Mucosa of descending colon (tissue), 3 donors: ENCODE measurements around the gene ESRRA. TPM values are rescaled to one million over a fixed set of nuclear protein-coding genes. Genes with fewer than 3 reads are reported as not detected.
A peak's percentile ranks its signal among the peaks of the same experiment; 100 is the strongest.

Source experiments
- ATAC-seq: fragments of 200-7000 bp; cut with Tn5 transposase; one replicate; pipeline ENCODE4 v1.9.1; 2020; ENCODE audit warnings: mild to moderate bottlenecking, moderate library complexity
- DNase-seq, 3 donors: peaks; one replicate each; pipeline ENCODE4 v3.0.0-alpha.2; 2020
- H3K36me3 ChIP-seq: fragments of 200-600 bp; one replicate; pipeline ENCODE4 v1.8.0; 2021; ENCODE audit warnings: low read depth, mild to moderate bottlenecking
- H3K4me1 ChIP-seq: fragments of 200-600 bp; one replicate; pipeline ENCODE4 v1.8.0; 2021; ENCODE audit warnings: low read depth, mild to moderate bottlenecking
- H3K4me3 ChIP-seq: fragments of 200-600 bp; one replicate; pipeline ENCODE4 v1.8.0; 2021; ENCODE audit warnings: mild to moderate bottlenecking
- H3K9me3 ChIP-seq: fragments of 200-600 bp; one replicate; pipeline ENCODE4 v1.8.0; 2021; ENCODE audit warnings: mild to moderate bottlenecking
- intact Hi-C, 2 donors: fragments of 100-400 bp; cut with DNase I in 1 of 2; cut with micrococcal nuclease in 1 of 2; formaldehyde crosslinking; loops; one replicate each; pipeline versions ENCODE4 v1.11.0 to v1.11.1; 2022; cut with DNase I, micrococcal nuclease
- total RNA-seq, 3 donors: library from RNA; stranded (reverse); fragmentation: NEBNext Ultra II Directional in 2 of 3; extraction: Animal tissue kit (Norgen Biotek cat#: 25700) in 2 of 3; gene quantifications; one replicate each; pipeline versions ENCODE4 v1.2.1 to v1.2.4, GENCODE V29; 2021 to 2023
- TF ChIP-seq, protein P1 (sequence below): fragments of 200-600 bp; IDR thresholded peaks from one replicate; pipeline ENCODE4 v1.8.0; 2022; ENCODE audit warnings: antibody characterized with exemption, mild to moderate bottlenecking
- donor health status: DM: no; HTN: no; CAD: no; lungs with moderate emphysema.
- donor health status: DM: no; HTN: no; CAD: no.
- donor health status: DM: no; HTN: yes; CAD: no.

The ESRRA gene
- total RNA-seq, 3 donors from 2014 or later: 126 to 204 (median 183) TPM

GRCh38 chr11:64353715-64354506, 48.6 kb downstream of the ESRRA start:
- no peaks in the 10 kb centered on the region for H3K36me3 ChIP-seq
- ATAC-seq (no peak), DNase-seq (peak in 1 of 3 donors; percentile 37)
- H3K4me3 ChIP-seq: no peak overlapping the region
- intact Hi-C loops: no loop called here
- H3K9me3 ChIP-seq: no peaks in the 10 kb centered on the region
- peaks cover 11% of the 10 kb centered on the region for H3K4me1 ChIP-seq
- TF ChIP-seq, protein P1, sequence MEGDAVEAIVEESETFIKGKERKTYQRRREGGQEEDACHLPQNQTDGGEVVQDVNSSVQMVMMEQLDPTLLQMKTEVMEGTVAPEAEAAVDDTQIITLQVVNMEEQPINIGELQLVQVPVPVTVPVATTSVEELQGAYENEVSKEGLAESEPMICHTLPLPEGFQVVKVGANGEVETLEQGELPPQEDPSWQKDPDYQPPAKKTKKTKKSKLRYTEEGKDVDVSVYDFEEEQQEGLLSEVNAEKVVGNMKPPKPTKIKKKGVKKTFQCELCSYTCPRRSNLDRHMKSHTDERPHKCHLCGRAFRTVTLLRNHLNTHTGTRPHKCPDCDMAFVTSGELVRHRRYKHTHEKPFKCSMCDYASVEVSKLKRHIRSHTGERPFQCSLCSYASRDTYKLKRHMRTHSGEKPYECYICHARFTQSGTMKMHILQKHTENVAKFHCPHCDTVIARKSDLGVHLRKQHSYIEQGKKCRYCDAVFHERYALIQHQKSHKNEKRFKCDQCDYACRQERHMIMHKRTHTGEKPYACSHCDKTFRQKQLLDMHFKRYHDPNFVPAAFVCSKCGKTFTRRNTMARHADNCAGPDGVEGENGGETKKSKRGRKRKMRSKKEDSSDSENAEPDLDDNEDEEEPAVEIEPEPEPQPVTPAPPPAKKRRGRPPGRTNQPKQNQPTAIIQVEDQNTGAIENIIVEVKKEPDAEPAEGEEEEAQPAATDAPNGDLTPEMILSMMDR: no peak

GRCh38 chr11:64355078-64355940, 50.0 kb downstream of the ESRRA start:
- Histone ChIP-seq H3K4me3 (no peak overlapping the region), H3K36me3 (no peaks in the 10 kb centered on the region), H3K9me3 (no peaks in the 10 kb centered on the region), H3K4me1 (peaks cover 17% of the 10 kb centered on the region)
- ATAC-seq: peak; percentile 73
- TF ChIP-seq, protein P1: peak; percentile 41
- intact Hi-C loops: no loop called here
- peak; percentile 83 to 88 (median 87) for DNase-seq

DNA sequence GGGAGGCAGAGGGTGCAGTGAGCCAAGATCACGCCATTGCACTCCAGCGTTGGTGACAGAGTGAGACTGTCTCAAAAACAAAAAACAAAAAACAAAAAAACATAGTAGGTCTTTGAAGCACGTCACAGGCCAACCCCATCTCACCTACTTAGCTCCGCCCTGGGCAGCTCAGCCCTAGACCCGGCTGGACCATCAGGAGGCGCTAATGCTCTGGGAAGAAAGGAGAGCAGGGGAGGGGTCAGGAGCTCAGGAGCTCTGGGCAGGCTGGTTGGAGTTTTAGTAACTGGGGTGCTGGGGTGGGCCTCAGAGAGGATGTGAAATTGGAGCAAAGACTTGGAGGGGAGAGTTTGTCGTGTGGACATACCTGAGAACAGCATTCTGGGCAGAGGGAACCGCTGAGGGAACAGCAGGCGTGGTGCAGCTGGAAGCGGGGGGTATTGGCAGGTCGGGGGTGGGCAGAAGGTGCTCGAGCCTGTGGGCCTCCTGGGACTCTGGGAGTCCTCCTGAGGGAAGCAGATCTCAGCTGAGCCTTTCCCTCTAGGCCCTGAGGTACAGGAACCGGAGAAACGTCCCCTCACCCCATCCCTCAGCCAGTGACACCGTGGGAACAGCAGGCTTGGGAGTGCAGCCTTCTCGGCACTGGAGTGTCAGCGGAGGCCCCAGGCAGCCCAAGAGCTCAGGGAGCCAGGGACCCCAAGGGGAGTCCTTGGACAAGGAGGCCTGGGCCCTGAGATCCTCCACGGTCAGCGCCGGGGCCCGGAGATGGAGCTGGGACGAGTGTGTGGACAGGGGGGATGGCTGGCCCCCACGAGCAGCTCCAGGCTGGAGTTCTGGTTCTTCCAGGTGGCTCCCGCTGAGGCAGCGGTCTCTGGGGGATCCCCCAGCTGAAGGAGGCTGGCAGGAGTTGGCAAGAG, 51.4 kb downstream of the ESRRA start:
- ATAC-seq (no peak), DNase-seq (peak in 2 of 3 donors; percentile 50 to 65)
- Histone ChIP-seq H3K4me1 (peaks cover 22% of the 10 kb centered on the region), H3K36me3 (no peaks in the 10 kb centered on the region), H3K4me3 (no peak overlapping the region), H3K9me3 (no peaks in the 10 kb centered on the region)
- intact Hi-C loops: no loop called here
- TF ChIP-seq, protein P1: no peak

DNA sequence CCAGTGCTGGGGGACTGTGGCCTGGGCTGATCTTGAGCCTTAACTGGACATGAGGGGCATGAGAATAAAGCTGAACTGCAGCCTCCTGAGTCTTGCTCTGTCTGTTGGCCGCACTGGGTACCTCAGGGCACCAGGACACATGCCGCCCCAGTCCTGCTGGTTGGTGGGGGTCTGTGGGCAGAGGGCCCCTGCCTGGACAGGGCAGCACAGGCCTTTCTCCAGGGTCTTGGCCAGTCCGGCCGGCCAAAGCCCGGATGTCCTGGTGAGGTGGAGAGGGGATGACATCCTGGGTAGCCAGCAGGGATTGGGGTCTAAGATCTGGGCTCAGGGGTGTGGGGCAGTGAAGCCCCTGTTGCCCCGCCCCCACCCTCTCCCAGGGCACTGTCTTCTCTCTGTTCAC, 52.1 kb downstream of the ESRRA start:
- Histone ChIP-seq H3K4me3 (no peak overlapping the region), H3K4me1 (peaks cover 22% of the 10 kb centered on the region), H3K9me3 (no peaks in the 10 kb centered on the region), H3K36me3 (peaks cover 5% of the 10 kb centered on the region)
- ATAC-seq: no peak
- intact Hi-C loops: no loop called here
- peak in 1 of 3 donors; percentile 40 for DNase-seq
- TF ChIP-seq, protein P1: no peak

GRCh38 chr11:64357904-64358535, 52.7 kb downstream of the ESRRA start:
- peaks cover 22% of the 10 kb centered on the region for H3K4me1 ChIP-seq
- intact Hi-C loops: no loop called here
- H3K9me3 ChIP-seq: no peaks in the 10 kb centered on the region
- H3K36me3 ChIP-seq: peaks cover 10% of the 10 kb centered on the region
- TF ChIP-seq, protein P1: no peak
- no peak overlapping the region for H3K4me3 ChIP-seq
- peak in 2 of 3 donors; percentile 57 to 73 for DNase-seq
- ATAC-seq: peak; percentile 15
